Large intestine (tissue), 3 donors: Measurements from ENCODE around the gene RHNO1. TPM values are rescaled to one million over a fixed set of nuclear protein-coding genes. Genes with fewer than 3 reads are reported as not detected.
A peak's percentile ranks its signal among the peaks of the same experiment; 100 is the strongest.

Source experiments
- DNase-seq, 2 donors: peaks; one replicate each; pipeline versions ENCODE4 v3.0.0 to v3.0.0-alpha.2; 2013
- H3K27ac ChIP-seq: one replicate; pipeline ENCODE4 v1.5.1; 2013; ENCODE audit warnings: low read length
- H3K27me3 ChIP-seq: 2 replicates; pipeline ENCODE4 v1.6.1; 2013; ENCODE audit warnings: low read length; ENCODE audit not compliant: control insufficient read depth, insufficient read depth
- H3K36me3 ChIP-seq: 2 replicates; pipeline ENCODE4 v1.6.1; 2013; ENCODE audit warnings: low read length; ENCODE audit not compliant: control insufficient read depth, insufficient read depth
- H3K4me1 ChIP-seq: one replicate; pipeline ENCODE4 v1.6.1; 2013; ENCODE audit warnings: low read length; ENCODE audit not compliant: control insufficient read depth, insufficient read depth
- H3K4me3 ChIP-seq: one replicate; pipeline ENCODE4 v1.5.1; 2013; ENCODE audit warnings: low read length
- H3K9me3 ChIP-seq: one replicate; pipeline ENCODE4 v1.6.1; 2013; ENCODE audit warnings: mild to moderate bottlenecking, low read depth, low read length, moderate library complexity; ENCODE audit not compliant: control insufficient read depth
- WGBS: methylation state at CpG from one replicate; pipeline ENCODE4 v1.1.5; 2013; ENCODE audit warnings: low lambda C conversion rate; ENCODE audit not compliant: insufficient coverage; 5-methylcytosine and 5-hydroxymethylcytosine counted together
- polyA plus RNA-seq: library from polyadenylated mRNA; unstranded; fragments of 120-200 nt; gene quantifications from one replicate; pipeline ENCODE4 v1.2.1, GENCODE V29; 2013

RHNO1 gene
- polyA plus RNA-seq, 1 donor: 24.0 TPM

DNA sequence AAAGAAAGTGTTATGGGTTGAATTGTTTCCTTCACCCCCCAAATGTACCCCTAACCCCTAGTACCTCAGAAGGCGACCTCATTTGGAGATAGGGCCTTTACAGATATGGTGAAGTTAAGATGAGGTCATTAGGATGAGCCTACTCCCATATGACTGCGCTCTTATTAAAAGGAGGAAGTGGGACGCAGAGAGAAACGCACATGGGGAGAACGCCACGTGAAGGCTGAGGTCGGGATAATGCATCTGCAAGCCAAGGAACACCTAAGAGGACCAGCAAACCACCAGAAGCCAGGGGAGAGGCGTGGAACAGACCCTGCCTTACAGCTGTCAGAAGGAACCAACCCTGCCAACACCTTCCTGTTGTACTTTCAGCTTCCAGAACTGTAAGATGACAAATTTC, 40.4 kb upstream of the RHNO1 start:
- no CpG with 5 or more reads among the region's 8 CpGs for WGBS
- Histone ChIP-seq H3K36me3 (peaks cover 15% of the 10 kb centered on the region), H3K4me1 (no peaks in the 10 kb centered on the region), H3K27ac (no peak overlapping the region), H3K9me3 (no peaks in the 10 kb centered on the region), H3K4me3 (no peak overlapping the region), H3K27me3 (peaks cover 3% of the 10 kb centered on the region)
- DNase-seq: no peak

DNA sequence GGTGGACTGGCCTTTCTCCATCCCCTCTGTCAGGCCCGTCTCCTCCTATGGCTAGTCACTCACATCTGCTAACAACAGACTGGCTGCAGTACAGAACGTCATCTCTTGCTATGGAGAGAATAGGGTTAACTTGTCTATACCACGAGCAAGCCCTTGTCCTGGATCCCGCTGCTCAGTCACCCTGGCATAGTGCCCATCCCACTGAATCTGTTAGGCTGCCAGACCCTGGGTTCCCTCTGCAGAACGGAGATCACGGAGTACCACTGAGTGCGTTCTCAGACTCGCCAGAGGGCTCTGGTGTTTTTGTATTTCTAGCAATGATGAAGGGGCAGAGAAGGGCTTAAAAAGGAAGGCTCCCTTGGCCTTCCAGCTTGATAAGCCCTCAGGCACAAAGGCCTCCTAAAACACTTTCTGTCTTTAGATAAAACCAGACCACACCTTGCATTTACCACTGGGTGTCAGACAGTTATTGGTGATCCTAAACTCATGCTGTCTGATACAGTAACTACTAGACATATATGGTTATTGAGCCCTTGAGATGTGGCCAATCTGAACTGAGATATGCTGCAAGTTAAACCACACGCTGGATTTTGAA, 35.9 kb upstream of the RHNO1 start:
- peaks cover 14% of the 10 kb centered on the region for H3K36me3 ChIP-seq
- H3K27ac ChIP-seq: no peak overlapping the region
- H3K4me1 ChIP-seq: no peaks in the 10 kb centered on the region
- H3K4me3 ChIP-seq: no peak overlapping the region
- H3K9me3 ChIP-seq: no peaks in the 10 kb centered on the region
- H3K27me3 ChIP-seq: no peaks in the 10 kb centered on the region
- no peak for DNase-seq
- WGBS: no CpG with 5 or more reads among the region's 9 CpGs

DNA sequence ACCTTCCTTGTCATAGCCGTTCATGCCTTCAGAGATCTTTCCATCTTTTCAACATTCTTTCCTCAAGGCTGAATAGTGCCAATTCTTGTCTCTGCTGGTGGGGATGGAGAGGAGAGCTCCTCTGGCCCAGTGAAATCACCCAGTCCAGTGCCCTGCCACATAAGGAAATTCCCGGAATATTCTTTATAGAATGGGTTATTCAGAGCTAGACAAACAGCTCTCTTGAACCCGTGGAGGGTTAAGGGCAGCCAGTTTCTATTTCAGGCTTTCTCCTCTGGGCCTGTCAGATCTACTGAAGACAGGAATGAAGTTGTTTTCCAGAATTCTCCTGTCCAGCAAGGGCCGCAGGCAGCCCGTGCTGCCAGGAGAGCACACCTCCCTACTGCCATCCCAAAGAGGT, 34.1 kb upstream of the RHNO1 start:
- H3K27ac ChIP-seq: no peak overlapping the region

DNA sequence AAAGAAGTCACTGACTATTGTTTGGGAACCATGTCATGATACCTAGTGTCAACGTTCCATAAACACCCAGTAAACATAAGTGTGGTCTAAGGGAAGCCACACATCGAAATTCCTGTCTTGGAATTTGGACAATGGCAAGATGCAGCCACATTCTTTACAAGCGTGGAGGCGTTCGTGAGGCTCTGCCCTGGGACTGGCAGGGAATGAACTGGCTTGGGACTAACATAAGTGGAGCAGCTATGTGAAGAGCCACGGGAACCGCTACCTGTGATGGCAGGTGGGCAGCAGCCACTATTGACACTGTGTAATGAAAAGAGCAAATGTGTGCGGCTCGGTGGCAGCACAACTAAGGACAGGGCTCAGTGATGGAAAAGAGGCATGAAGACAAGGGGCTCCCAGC, 32.2 kb upstream of the RHNO1 start:
- no peaks in the 10 kb centered on the region for H3K27me3 ChIP-seq
- no peaks in the 10 kb centered on the region for H3K9me3 ChIP-seq
- no peak overlapping the region for H3K27ac ChIP-seq
- peaks cover 14% of the 10 kb centered on the region for H3K36me3 ChIP-seq
- no peak for DNase-seq
- WGBS: no CpG with 5 or more reads among the region's 9 CpGs
- H3K4me1 ChIP-seq: peaks cover 10% of the 10 kb centered on the region
- no peak overlapping the region for H3K4me3 ChIP-seq

More for the DNA sequence above, 34.1 kb upstream of the RHNO1 start:
- Histone ChIP-seq H3K36me3 (peaks cover 14% of the 10 kb centered on the region), H3K9me3 (no peaks in the 10 kb centered on the region), H3K4me1 (no peaks in the 10 kb centered on the region), H3K4me3 (no peak overlapping the region), H3K27me3 (no peaks in the 10 kb centered on the region)
- no peak for DNase-seq
- WGBS: no CpG with 5 or more reads among the region's 5 CpGs

DNA sequence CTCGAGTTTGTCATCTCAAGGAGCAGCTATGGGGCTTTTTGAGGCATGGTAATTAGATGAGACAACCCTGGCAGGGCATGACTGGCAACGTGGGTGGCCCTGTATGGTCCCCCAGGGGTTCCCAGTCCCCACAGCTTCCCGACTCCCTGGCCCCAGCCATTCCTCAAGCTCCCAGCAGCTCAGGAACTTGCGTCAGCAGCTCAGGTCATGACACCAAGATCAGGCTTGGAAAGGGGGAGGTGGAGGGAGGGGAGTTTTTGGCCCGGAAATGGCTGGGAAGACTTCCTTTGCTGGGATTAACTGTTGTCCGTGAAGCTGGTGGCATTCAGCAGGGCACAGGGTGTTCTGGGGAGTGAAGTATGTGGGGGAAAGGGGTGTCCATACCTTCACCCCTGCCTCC, 31.7 kb upstream of the RHNO1 start:
- Histone ChIP-seq H3K27me3 (no peaks in the 10 kb centered on the region), H3K27ac (no peak overlapping the region), H3K4me1 (peaks cover 12% of the 10 kb centered on the region), H3K9me3 (no peaks in the 10 kb centered on the region), H3K36me3 (peaks cover 13% of the 10 kb centered on the region), H3K4me3 (no peak overlapping the region)
- no CpG with 5 or more reads among the region's 6 CpGs for WGBS
- DNase-seq: no peak

DNA sequence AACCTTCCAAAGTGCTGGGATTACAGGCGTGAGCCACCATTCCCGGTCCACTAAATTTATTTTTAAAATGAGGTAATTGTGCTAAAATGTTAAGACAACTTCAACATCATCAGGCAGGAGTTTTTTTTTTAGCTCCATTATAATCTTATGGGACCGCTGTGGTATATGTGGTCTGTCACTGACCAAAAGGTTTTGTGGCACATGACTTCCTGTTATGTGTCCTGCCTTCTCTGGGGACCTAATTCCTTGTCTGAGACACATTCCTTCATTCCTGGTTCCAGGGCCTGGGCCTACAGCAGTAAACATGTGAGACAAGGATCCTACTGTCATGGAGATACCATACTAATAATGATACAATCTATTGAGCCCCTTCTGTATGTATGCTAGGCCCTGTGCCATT, 25.1 kb upstream of the RHNO1 start:
- no peaks in the 10 kb centered on the region for H3K9me3 ChIP-seq
- no peak overlapping the region for H3K4me3 ChIP-seq

DNA sequence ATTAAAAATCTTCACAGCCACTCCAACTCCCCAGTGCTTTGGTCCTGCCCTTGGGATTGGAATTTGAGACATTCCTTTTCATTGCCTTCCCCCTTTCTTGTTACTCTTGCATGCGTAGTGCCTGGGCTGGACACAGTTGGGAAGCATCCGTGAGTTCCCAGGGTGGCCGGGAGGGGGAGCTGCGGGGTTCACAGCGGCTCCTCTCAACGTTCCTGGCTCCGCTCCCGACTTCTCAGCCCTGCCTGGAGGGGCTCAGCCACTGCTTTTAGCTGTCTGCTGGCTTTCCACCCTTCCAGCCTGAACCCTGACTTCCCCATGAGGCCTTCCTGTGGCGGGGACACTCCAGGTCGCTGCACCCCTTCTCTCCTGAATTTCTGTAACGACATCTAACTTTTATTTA, 23.4 kb upstream of the RHNO1 start:
- DNase-seq: peak; percentile 67 to 72
- peaks cover 50% of the 10 kb centered on the region for H3K4me1 ChIP-seq

More for the DNA sequence above, 25.1 kb upstream of the RHNO1 start:
- H3K4me1 ChIP-seq: peaks cover 39% of the 10 kb centered on the region
- WGBS: no CpG with 5 or more reads among the region's 3 CpGs
- no peak overlapping the region for H3K27ac ChIP-seq
- peaks cover 2% of the 10 kb centered on the region for H3K36me3 ChIP-seq
- no peak for DNase-seq
- no peaks in the 10 kb centered on the region for H3K27me3 ChIP-seq

DNA sequence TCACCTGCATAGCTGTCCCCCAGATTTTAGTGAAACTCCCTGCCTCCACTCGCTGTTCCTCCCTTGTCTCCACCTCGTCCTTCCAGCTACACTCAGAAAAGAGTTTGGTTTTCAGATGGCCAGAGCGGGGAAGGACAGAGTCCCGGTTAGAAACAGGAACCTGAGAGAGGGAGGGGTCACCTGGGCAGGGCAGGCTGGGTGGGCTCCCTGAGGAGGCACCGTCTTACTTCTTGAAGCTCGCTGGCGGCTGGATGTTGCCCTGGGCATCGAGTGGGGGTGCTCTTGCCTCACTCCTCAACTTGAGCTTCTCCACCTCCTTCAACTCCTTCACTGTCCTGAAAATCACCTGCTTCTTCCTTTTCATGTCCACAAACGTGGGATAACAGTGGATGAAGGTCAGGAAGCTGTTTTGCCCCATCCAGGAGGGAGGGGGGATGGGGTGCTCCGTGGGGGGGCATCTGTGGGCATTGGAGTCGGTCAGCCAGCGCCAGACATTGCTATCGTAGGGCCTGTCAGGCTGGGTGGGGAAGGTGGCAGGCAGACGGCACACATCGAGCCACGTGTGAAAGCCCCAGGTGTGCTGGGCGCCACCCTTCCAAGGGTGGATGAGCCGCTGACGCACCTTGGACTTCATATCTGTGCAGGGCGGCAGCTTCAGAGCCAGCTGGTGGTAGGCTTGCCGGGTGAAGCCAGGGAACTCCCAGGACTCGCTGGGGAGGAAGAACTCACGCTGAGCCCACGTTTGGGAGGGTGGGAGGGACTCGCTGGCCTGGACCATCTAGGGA, 22.2 kb upstream of the RHNO1 start:
- Histone ChIP-seq H3K36me3 (peaks cover 19% of the 10 kb centered on the region), H3K9me3 (no peaks in the 10 kb centered on the region), H3K4me3 (no peak overlapping the region), H3K4me1 (peaks cover 40% of the 10 kb centered on the region), H3K27ac (peak overlapping the region; percentile 83), H3K27me3 (no peaks in the 10 kb centered on the region)
- WGBS: no CpG with 5 or more reads among the region's 25 CpGs
- DNase-seq: peak; percentile 95 to 97

More for the DNA sequence above, 23.4 kb upstream of the RHNO1 start:
- Histone ChIP-seq H3K27me3 (no peaks in the 10 kb centered on the region), H3K9me3 (no peaks in the 10 kb centered on the region), H3K27ac (no peak overlapping the region), H3K36me3 (peaks cover 10% of the 10 kb centered on the region), H3K4me3 (no peak overlapping the region)
- WGBS: no CpG with 5 or more reads among the region's 11 CpGs

DNA sequence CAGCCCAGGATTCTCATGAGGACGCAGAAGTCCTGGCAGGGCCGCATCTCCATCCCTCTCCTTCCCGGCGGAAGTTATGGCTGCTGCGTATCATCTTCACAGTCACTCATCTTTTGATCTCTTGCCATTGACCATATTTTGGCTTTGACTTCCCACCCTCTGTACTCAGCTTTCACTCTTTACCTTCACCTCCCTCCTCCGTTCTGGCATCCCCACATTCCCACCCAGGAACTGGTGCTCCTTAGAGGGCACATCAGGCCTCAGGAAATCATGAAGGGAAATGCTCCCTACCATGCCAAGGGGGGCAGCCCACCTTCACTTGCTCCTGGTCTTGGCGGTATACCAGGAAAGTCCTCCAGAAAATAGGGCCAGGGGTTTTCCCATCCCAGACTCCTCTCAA, 21.5 kb upstream of the RHNO1 start:
- Histone ChIP-seq H3K36me3 (peaks cover 19% of the 10 kb centered on the region), H3K27me3 (no peaks in the 10 kb centered on the region), H3K9me3 (no peaks in the 10 kb centered on the region), H3K4me1 (peaks cover 38% of the 10 kb centered on the region), H3K27ac (peak overlapping the region; percentile 8), H3K4me3 (no peak overlapping the region)
- DNase-seq: no peak
- WGBS: 88% methylated on average over 6 of the region's 7 CpGs

DNA sequence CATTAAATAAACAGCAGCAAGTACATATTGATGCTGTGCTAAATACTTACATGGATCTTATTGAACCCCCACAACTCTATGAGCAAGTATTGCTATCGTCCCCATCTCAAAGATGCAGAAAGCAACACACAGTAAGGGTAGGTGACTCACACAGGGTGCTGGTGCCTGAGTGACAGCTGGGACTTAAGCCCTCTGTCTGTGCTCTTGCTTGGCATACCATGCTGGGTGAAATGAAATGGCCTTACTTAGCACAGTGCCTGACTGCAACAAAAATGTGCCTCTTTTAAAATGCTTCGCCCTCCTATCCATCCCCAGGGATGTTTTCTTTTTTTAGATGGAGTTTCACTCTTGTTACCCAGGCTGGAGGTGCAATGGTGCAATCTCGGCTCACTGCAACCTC, 21.0 kb upstream of the RHNO1 start:
- Histone ChIP-seq H3K4me3 (no peak overlapping the region), H3K36me3 (peaks cover 19% of the 10 kb centered on the region), H3K9me3 (no peaks in the 10 kb centered on the region), H3K4me1 (peaks cover 38% of the 10 kb centered on the region), H3K27me3 (no peaks in the 10 kb centered on the region), H3K27ac (no peak overlapping the region)
- WGBS: no CpG with 5 or more reads among the region's 3 CpGs
- DNase-seq: no peak
